ENCODE results near the gene CHMP1B. TPM values are rescaled to one million over a fixed set of nuclear protein-coding genes. Genes with fewer than 3 reads are reported as not detected.

The CHMP1B gene
- total RNA-seq, 4 donors from 2014 or later, result 61.3 to 83.2 (median 76.5) TPM

DNA sequence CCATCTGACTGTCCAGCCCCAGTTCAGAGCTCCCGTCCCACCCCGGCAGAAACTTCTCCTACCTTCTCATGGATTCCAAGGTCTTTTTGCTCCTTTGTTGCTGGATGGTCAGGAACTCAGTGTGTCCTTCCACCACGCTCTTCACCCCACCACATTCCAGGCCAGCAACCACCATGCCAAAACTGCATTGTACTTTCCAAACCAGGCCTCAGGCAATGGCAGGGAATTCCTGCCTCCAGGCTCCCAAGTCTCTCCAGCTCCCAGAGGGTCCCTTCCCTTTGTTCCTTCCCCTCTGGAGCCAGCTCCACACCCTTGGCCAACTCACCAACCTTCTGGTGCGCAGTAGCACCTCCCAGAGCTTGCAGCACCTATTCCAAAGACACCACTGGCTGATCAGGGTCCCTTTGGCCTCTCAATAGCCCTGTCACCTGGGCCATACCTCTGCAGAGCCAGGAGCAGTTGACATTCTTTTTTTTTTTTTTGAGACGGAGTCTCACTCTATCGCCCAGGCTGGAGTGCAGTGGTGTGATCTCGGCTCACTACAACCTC lies 8.1 kb downstream of the CHMP1B start:
- no peak overlapping the region for H3K4me3 ChIP-seq (ENCODE audit: low read depth, poor library complexity, severe bottlenecking)
- no peak for TF ChIP-seq POLR2A (IDR thresholded peaks at IDR 0.05)
- TF ChIP-seq, protein P1, sequence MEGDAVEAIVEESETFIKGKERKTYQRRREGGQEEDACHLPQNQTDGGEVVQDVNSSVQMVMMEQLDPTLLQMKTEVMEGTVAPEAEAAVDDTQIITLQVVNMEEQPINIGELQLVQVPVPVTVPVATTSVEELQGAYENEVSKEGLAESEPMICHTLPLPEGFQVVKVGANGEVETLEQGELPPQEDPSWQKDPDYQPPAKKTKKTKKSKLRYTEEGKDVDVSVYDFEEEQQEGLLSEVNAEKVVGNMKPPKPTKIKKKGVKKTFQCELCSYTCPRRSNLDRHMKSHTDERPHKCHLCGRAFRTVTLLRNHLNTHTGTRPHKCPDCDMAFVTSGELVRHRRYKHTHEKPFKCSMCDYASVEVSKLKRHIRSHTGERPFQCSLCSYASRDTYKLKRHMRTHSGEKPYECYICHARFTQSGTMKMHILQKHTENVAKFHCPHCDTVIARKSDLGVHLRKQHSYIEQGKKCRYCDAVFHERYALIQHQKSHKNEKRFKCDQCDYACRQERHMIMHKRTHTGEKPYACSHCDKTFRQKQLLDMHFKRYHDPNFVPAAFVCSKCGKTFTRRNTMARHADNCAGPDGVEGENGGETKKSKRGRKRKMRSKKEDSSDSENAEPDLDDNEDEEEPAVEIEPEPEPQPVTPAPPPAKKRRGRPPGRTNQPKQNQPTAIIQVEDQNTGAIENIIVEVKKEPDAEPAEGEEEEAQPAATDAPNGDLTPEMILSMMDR (IDR thresholded peaks at IDR 0.05), result no peak
- WGBS, 2 donors, result 81 to 90% methylated on average over 7 of the region's 7 CpGs
- intact Hi-C loops (cut with DNase I; ENCODE audit: low total_unique reads), result no loop called here
- DNase-seq (ENCODE audit: low spot score in 2 of 2), result no peak

DNA sequence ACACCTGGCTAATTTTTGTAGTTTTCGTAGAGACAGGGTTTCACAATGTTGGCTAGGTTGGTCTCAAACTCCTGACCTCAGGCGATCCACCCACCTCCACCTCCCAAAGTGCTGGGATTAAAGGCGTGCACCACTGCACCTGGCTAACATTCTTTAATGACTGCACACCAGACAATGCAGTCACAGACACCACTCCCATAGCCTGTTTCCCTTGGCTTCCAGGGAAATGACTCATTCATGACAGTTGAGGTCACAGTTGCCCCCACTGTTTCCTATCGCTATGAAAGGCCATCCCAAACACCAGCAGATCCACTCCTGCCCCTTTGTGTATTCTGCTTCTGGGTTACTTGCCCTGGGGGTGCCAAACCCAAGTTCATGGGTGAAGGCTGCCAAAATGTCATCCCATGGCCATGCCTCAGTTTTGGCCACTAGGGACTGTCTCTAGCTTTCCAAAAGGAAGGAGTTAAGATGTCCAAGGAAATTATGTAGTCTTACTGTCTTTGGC lies 8.7 kb downstream of the CHMP1B start:
- intact Hi-C loops (cut with DNase I; ENCODE audit: low total_unique reads), result no loop called here
- H3K4me3 ChIP-seq (ENCODE audit: low read depth, poor library complexity, severe bottlenecking), result no peak overlapping the region
- 39 to 46% methylated on average over 4 of the region's 4 CpGs for WGBS, 2 donors
- TF ChIP-seq, protein P1 (IDR thresholded peaks at IDR 0.05), result no peak
- no peak for DNase-seq (ENCODE audit: low spot score in 2 of 2)

DNA sequence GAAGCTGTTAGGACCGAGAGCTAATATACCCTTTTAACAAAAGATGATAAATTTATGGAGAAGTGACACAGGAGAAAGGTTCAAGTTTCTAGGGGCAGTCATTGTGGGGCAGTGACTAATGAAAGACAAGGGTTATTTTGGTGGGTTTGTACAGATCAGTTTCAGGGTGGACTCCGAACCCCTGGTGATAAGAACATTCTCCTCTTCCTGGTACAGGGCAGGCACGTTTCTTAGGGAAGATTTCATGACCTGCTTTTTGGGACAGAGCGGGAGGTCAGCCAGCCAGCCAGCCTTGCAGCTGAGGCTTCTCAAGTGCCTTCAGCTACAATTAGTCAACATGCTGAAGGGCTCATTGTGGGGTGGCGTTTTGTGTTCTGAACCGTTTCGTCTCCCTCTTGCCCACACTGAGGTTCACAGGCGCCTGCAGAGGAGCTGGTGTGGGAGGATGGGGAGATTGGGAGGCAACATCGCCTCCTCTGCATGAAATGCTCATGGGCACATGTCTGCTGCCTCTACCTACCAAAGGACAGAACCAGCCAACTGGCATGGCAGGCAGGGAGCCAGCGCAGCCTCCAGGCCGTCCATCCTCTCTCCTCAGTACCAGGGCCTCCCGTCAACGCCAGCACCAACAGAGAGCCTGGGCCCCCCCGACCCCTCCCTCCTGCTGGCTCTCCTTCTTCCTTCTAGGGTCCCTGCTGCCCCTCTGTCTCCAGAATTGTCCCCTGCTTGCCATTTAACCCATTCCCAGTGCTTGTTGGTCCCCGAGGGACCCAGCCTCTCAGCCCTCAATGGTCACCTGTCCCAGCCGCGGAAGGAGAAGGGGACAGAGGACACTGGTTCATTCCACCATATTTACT lies 9.6 kb downstream of the CHMP1B start:
- no peak for DNase-seq (ENCODE audit: low spot score in 2 of 2)
- no peak for TF ChIP-seq POLR2A (IDR thresholded peaks at IDR 0.05)
- WGBS, 2 donors, result 86% methylated on average over 17 of the region's 17 CpGs
- H3K4me3 ChIP-seq (ENCODE audit: low read depth, poor library complexity, severe bottlenecking), result no peak overlapping the region
- intact Hi-C loops (cut with DNase I; ENCODE audit: low total_unique reads), result no loop called here

DNA sequence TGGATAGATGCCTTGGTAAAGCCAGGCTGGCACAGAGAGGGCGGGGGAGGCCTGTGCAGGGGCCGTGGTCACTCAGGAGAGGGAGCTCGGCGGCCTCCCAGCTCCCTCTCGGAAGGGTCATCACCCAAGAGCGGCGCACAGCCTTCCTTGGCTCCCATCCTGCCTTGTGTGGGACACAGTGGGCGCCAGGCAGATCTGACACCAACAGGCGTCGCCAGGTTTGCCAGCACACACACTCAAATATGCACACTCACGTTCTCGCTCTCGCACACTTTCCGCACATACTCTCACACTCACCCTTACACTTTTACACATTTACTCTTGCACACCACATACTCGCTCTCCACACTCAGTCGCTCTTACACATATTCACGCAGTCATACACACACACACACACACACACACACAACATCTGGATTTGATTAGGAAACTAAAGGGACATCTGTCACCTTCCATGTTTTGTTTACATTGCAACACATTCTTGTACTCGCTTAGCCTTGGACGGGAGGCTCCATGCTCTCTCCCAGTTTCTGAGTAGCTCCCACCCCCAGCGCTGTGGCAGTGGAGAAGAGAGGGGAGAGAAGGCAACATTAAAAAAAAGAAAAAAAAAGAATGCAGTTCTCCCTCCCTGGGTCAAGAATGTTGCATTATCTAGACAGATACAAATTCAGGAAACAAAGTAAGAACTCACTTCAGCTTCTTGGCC lies 10.5 kb downstream of the CHMP1B start:
- intact Hi-C loops (cut with DNase I; ENCODE audit: low total_unique reads), result no loop called here
- TF ChIP-seq, protein P1 (IDR thresholded peaks at IDR 0.05), result no peak
- TF ChIP-seq POLR2A (IDR thresholded peaks at IDR 0.05), result no peak
- DNase-seq (ENCODE audit: low spot score in 2 of 2), result no peak
- 84% methylated on average over 16 to 20 of the region's 20 CpGs for WGBS, 2 donors
- no peak overlapping the region for H3K4me3 ChIP-seq (ENCODE audit: low read depth, poor library complexity, severe bottlenecking)

DNA sequence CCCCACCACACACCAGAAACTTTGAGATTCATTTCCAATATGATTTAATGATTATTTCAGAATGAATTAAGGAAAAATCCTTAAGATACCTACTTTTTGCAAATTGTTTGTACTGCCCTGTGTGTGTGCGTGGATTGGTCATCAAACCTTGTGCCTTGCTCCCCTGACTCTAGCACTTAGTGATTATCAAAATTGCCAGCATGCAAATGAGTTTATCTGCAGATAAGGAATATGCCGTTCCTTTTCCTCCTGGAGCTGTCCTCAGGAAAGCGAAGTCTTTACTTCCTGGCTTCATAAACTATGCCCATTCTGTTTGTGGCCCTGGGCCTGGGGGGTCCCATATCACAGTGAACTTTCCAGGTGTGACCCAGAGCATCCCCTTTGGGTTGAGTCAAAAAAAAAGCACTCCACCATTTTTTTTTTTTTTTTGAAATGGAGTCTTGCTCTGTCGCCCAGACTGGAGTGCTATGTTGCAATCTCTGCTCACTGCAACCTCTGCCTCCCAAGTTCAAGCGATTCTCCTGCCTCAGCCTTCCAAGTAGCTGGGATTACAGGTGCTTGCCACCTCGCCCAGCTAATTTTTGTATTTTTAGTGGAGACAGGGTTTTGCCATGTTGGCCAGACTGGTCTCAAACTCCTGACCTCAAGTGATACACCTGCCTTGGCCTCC lies 11.4 kb downstream of the CHMP1B start:
- no peak for DNase-seq (ENCODE audit: low spot score in 2 of 2)
- no peak overlapping the region for H3K4me3 ChIP-seq (ENCODE audit: low read depth, poor library complexity, severe bottlenecking)
- no peak for TF ChIP-seq POLR2A (IDR thresholded peaks at IDR 0.05)
- TF ChIP-seq, protein P1 (IDR thresholded peaks at IDR 0.05), result no peak
- WGBS, 2 donors, result 63 to 72% methylated on average over 6 of the region's 6 CpGs
- intact Hi-C loops (cut with DNase I; ENCODE audit: low total_unique reads), result no loop called here
